HFFc6 (cell line): ENCODE data around the gene GDA. TPM values are rescaled to one million over a fixed set of nuclear protein-coding genes. Genes with fewer than 3 reads are reported as not detected.
A peak's percentile ranks its signal among the peaks of the same experiment; 100 is the strongest.

Experiments
- DNase-seq: peaks from one replicate; pipeline ENCODE4 v3.0.0-alpha.2; 2018
- H3K27ac Mint-ChIP-seq: 2 replicates; pipeline ENCODE4 v1.8.0; 2020; ENCODE audit warnings: mild to moderate bottlenecking, mixed read lengths
- H3K27me3 Mint-ChIP-seq: 2 replicates; pipeline ENCODE4 v1.8.0; 2021; ENCODE audit warnings: mild to moderate bottlenecking, moderate library complexity, mixed read lengths; ENCODE audit not compliant: insufficient read depth
- H3K36me3 Mint-ChIP-seq: 2 replicates; pipeline ENCODE4 v1.8.0; 2021; ENCODE audit warnings: low read depth, mixed read lengths
- H3K4me1 Mint-ChIP-seq: 2 replicates; pipeline ENCODE4 v1.8.0; 2020; ENCODE audit warnings: low read depth, mixed read lengths
- H3K4me3 Mint-ChIP-seq: 2 replicates; pipeline ENCODE4 v1.8.0; 2020; ENCODE audit warnings: mild to moderate bottlenecking, moderate library complexity, mixed read lengths
- H3K9me3 Mint-ChIP-seq: 2 replicates; pipeline ENCODE4 v1.8.0; 2020; ENCODE audit warnings: mild to moderate bottlenecking, mixed read lengths
- CTCF ChIP-seq: fragments of 200-600 bp; sonication (generic); IDR thresholded peaks from 2 replicates; pipeline ENCODE4 v1.5.0; 2021; ENCODE audit warnings: antibody characterized with exemption, mild to moderate bottlenecking
- total RNA-seq, 6 experiments: library from RNA; stranded (reverse); fragmentation: NEBNext Ultra II Directional; extraction: Animal tissue kit (Norgen Biotek cat#: 25700); gene quantifications; 2 replicates in 1 of 6; 3 replicates in 5 of 6; pipeline ENCODE4 v1.2.3, GENCODE V29; 2021

Gene GDA
- total RNA-seq, 6 experiments from 2014 or later, result not detected

- Mint-ChIP-seq H3K36me3 (no peaks in the 10 kb centered on the region), H3K4me3 (no peak overlapping the region), H3K27me3 (peaks cover 15% of the 10 kb centered on the region), H3K4me1 (peaks cover 7% of the 10 kb centered on the region), H3K9me3 (no peaks in the 10 kb centered on the region), H3K27ac (no peak overlapping the region)
- peak; percentile 97 for TF ChIP-seq CTCF
- peak; percentile 57 for DNase-seq
Observed at GRCh38 chr9:72271613-72272478, 122.6 kb downstream of the GDA start.

GRCh38 chr9:72274441-72274840 is 125.2 kb downstream of the GDA start:
- no peak overlapping the region for H3K27ac Mint-ChIP-seq
- no peaks in the 10 kb centered on the region for H3K9me3 Mint-ChIP-seq
- H3K36me3 Mint-ChIP-seq, result no peaks in the 10 kb centered on the region
- H3K27me3 Mint-ChIP-seq, result peaks cover 18% of the 10 kb centered on the region
- no peak overlapping the region for H3K4me3 Mint-ChIP-seq
- TF ChIP-seq CTCF, result no peak
- DNase-seq, result no peak
- H3K4me1 Mint-ChIP-seq, result peaks cover 7% of the 10 kb centered on the region

GRCh38 chr9:72274916-72275315 is 125.7 kb downstream of the GDA start:
- H3K9me3 Mint-ChIP-seq, result no peaks in the 10 kb centered on the region
- no peak for DNase-seq
- H3K27ac Mint-ChIP-seq, result no peak overlapping the region
- H3K4me3 Mint-ChIP-seq, result no peak overlapping the region
- peaks cover 15% of the 10 kb centered on the region; the same call in 1 of the 2 replicates for H3K27me3 Mint-ChIP-seq
- no peak for TF ChIP-seq CTCF
- peaks cover 7% of the 10 kb centered on the region for H3K4me1 Mint-ChIP-seq
- H3K36me3 Mint-ChIP-seq, result no peaks in the 10 kb centered on the region

- DNase-seq, result no peak
- Mint-ChIP-seq H3K27me3 (peaks cover 12% of the 10 kb centered on the region; the same call in 1 of the 2 replicates), H3K36me3 (no peaks in the 10 kb centered on the region), H3K9me3 (no peaks in the 10 kb centered on the region), H3K4me1 (peaks cover 7% of the 10 kb centered on the region), H3K4me3 (no peak overlapping the region), H3K27ac (no peak overlapping the region)
- TF ChIP-seq CTCF, result no peak
Observed at GRCh38 chr9:72276429-72276828, 127.2 kb downstream of the GDA start.

- peaks cover 7% of the 10 kb centered on the region for H3K4me1 Mint-ChIP-seq
- H3K36me3 Mint-ChIP-seq, result no peaks in the 10 kb centered on the region
- no peak for TF ChIP-seq CTCF
- no peak overlapping the region for H3K27ac Mint-ChIP-seq
- DNase-seq, result no peak
- H3K4me3 Mint-ChIP-seq, result no peak overlapping the region
- H3K27me3 Mint-ChIP-seq, result peaks cover 16% of the 10 kb centered on the region
- H3K9me3 Mint-ChIP-seq, result no peaks in the 10 kb centered on the region
Observed at GRCh38 chr9:72278959-72279358, 129.7 kb downstream of the GDA start.
